Activated naive CD4-positive, alpha-beta T cell treated with anti-CD3 and anti-CD28 coated beads, Interleukin-2, amount 50 U/mL, for 16 hours (primary cell): ENCODE data around the gene XRCC5.

ENCODE experiments used
- DNase-seq: peaks from one replicate; pipeline ENCODE4 v3.0.0-alpha.2; 2020

The XRCC5 gene

GRCh38 chr2:216161967-216162366 lies 52.8 kb downstream of the XRCC5 start:
- DNase-seq = no peak

GRCh38 chr2:216163518-216163917 lies 54.4 kb downstream of the XRCC5 start:
- DNase-seq = no peak

GRCh38 chr2:216164087-216164486 lies 54.9 kb downstream of the XRCC5 start:
- no peak for DNase-seq

GRCh38 chr2:216164576-216164975 lies 55.4 kb downstream of the XRCC5 start:
- DNase-seq = no peak

- no peak for DNase-seq
Observed at GRCh38 chr2:216165711-216166110, 56.6 kb downstream of the XRCC5 start.

GRCh38 chr2:216169087-216169486 lies 59.9 kb downstream of the XRCC5 start:
- DNase-seq = no peak

GRCh38 chr2:216170076-216170763 lies 61.1 kb downstream of the XRCC5 start:
- no peak for DNase-seq

- no peak for DNase-seq
Observed at GRCh38 chr2:216171011-216171410, 61.9 kb downstream of the XRCC5 start.

GRCh38 chr2:216172493-216172892 lies 63.3 kb downstream of the XRCC5 start:
- DNase-seq = no peak

GRCh38 chr2:216179015-216179414 lies 69.9 kb downstream of the XRCC5 start:
- no peak for DNase-seq

- no peak for DNase-seq
Observed at GRCh38 chr2:216181351-216181750, 72.2 kb downstream of the XRCC5 start.

GRCh38 chr2:216181953-216182461 lies 72.9 kb downstream of the XRCC5 start:
- DNase-seq = no peak

- no peak for DNase-seq
Observed at GRCh38 chr2:216183462-216183861, 74.3 kb downstream of the XRCC5 start.

- no peak for DNase-seq
Observed at GRCh38 chr2:216188559-216188850, 79.4 kb downstream of the XRCC5 start.

- DNase-seq = no peak
Observed at GRCh38 chr2:216188956-216189355, 79.8 kb downstream of the XRCC5 start.

- DNase-seq = no peak
Observed at GRCh38 chr2:216189410-216189809, 80.3 kb downstream of the XRCC5 start.

GRCh38 chr2:216192181-216192580 lies 83.0 kb downstream of the XRCC5 start:
- no peak for DNase-seq

GRCh38 chr2:216192931-216193330 lies 83.8 kb downstream of the XRCC5 start:
- no peak for DNase-seq

GRCh38 chr2:216194013-216194412 lies 84.9 kb downstream of the XRCC5 start:
- no peak for DNase-seq

- DNase-seq = no peak
Observed at GRCh38 chr2:216194561-216194960, 85.4 kb downstream of the XRCC5 start.

- DNase-seq = peak; percentile 21
Observed at GRCh38 chr2:216195565-216196029, 86.4 kb downstream of the XRCC5 start.

- DNase-seq = no peak
Observed at GRCh38 chr2:216201692-216202306, 92.7 kb downstream of the XRCC5 start.

GRCh38 chr2:216202626-216203250 lies 93.6 kb downstream of the XRCC5 start:
- DNase-seq = no peak

GRCh38 chr2:216205486-216205885 lies 96.3 kb downstream of the XRCC5 start:
- DNase-seq = no peak
